ENCODE measurements around the gene COPS3. TPM values are rescaled to one million over a fixed set of nuclear protein-coding genes. Genes with fewer than 3 reads are reported as not detected.

COPS3 gene
- total RNA-seq (105 TPM), polyA plus RNA-seq (56.6 TPM)
- long read RNA-seq, donor 1, partial matches to known transcripts, result 0 of 2 reads
- long read RNA-seq, donor 1, other reads (novel, unspliced or antisense), result 0 of 2 reads
- long read RNA-seq, donor 2, result 0 reads
- long read RNA-seq, donor 3, transcript COPS3-208 (2 exons, 725 nt), result minor isoform, 7 of 76 reads
- long read RNA-seq, donor 3, transcript COPS3-201 (12 exons, 1,641 nt), result major isoform, 52 of 76 reads
- long read RNA-seq, donor 3, partial matches to known transcripts, result 17 of 76 reads
- long read RNA-seq, donor 3, other reads (novel, unspliced or antisense), result 0 of 76 reads
- long read RNA-seq, donor 4, transcript COPS3-201 (12 exons, 1,641 nt), result major isoform, 17 of 18 reads
- long read RNA-seq, donor 4, partial matches to known transcripts, result 0 of 18 reads
- long read RNA-seq, donor 4, other reads (novel, unspliced or antisense), result 0 of 18 reads
- long read RNA-seq, donor 5, transcript COPS3-201 (12 exons, 1,641 nt), result major isoform, 53 of 75 reads
- long read RNA-seq, donor 5, partial matches to known transcripts, result 17 of 75 reads
- long read RNA-seq, donor 5, other reads (novel, unspliced or antisense), result 0 of 75 reads
- long read RNA-seq, donor 6, transcript COPS3-201 (12 exons, 1,641 nt), result major isoform, 27 of 29 reads
- long read RNA-seq, donor 6, partial matches to known transcripts, result 0 of 29 reads
- long read RNA-seq, donor 6, other reads (novel, unspliced or antisense), result 0 of 29 reads
- long read RNA-seq, donor 7, transcript COPS3-201 (12 exons, 1,641 nt), result major isoform, 44 of 46 reads
- long read RNA-seq, donor 7, partial matches to known transcripts, result 0 of 46 reads
- long read RNA-seq, donor 7, other reads (novel, unspliced or antisense), result 0 of 46 reads
- long read RNA-seq, donor 8, transcript COPS3-201 (12 exons, 1,641 nt), result major isoform, 15 of 15 reads
- long read RNA-seq, donor 8, partial matches to known transcripts, result 0 of 15 reads
- long read RNA-seq, donor 8, other reads (novel, unspliced or antisense), result 0 of 15 reads
- long read RNA-seq, donor 9, transcript COPS3-201 (12 exons, 1,641 nt), result major isoform, 23 of 27 reads
- long read RNA-seq, donor 9, partial matches to known transcripts, result 0 of 27 reads
- long read RNA-seq, donor 9, other reads (novel, unspliced or antisense), result 0 of 27 reads
- long read RNA-seq, donor 10, transcript COPS3-201 (12 exons, 1,641 nt), result major isoform, 24 of 27 reads
- long read RNA-seq, donor 10, partial matches to known transcripts, result 0 of 27 reads
- long read RNA-seq, donor 10, other reads (novel, unspliced or antisense), result 0 of 27 reads

DNA sequence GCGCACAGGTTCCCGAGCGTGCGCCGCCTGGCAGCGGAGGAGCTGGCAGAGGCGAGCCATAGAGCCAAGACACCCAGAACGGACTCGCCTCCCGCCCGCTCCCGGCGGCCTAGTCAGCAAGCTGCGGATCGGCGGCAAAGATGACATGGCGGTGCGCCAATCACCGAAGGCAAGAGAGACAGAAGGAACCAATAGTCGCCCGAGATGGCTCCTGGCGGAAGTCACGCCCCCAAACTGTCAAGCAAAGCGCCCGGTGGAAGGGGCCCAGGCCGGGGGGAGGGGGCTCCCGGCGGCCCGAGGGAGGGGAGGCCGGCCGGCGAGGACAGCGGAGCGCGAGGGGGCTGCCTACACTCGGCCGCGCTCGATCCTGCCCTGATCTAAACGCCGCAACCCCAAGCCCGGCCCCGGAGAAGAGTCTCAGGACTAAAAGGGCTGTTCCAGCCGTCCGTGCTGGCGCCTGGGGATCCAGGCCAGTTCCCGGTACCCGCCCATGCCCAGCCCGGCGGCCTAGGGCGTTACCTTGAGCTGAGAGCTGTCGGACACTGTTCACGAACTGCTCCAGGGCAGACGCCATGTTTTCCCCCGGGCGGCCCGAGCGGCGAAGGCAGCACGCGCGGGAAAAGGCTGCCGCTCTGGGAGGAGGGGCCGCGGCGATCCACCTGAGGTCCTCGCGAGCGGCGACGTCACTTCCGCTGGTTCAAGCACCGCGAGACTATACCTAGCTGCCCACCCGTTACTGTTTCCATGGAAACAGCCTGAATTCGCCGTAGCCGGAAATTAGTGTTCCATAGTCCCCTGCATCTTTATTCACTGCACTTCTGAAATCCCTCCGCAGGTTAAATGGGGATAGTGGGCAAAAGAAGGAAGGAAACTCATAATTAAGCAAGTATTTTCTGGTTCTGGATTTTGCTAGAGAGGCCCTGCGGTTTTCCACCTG lies at the start of gene COPS3:
COPS3 (minus strand) TSS at position 634 of the 937 bp plus-strand sequence; CDS start at position 574, 60 bp downstream.
- Histone ChIP-seq H3K27me3 (ENCODE audit: control insufficient read depth in 2 of 2, insufficient read depth in 1 of 2, low read length in 1 of 2) (no peaks in the 10 kb centered on the region), H3K9me3 (ENCODE audit: control insufficient read depth in 2 of 2, insufficient read depth in 1 of 2, low read length in 1 of 2) (no peaks in the 10 kb centered on the region), H3K27ac (ENCODE audit: low read depth in 1 of 2, low read length in 1 of 2) (peak within 1 kb of the TSS; percentile 97 to 98), H3K36me3 (ENCODE audit: control insufficient read depth in 2 of 2, insufficient read depth in 2 of 2, low read length in 1 of 2) (peaks cover 0 to 6% of the 10 kb centered on the region in 2 donors), H3K4me1 (ENCODE audit: control insufficient read depth in 2 of 2, insufficient read depth in 2 of 2, low read length in 2 of 2) (peaks cover 12 to 14% of the 10 kb centered on the region in 2 donors), H3K4me3 (ENCODE audit: low read length in 2 of 2) (peak within 1 kb of the TSS; percentile 99 to 100)
- WGBS, result under 1% methylated on average over 80 of the region's 80 CpGs
- peak; percentile 95 to 99 (median 98) for DNase-seq (ENCODE audit: low read depth in 6 of 9, low spot score in 9 of 9)

GRCh38 chr17:17328251-17328650 lies 47.2 kb upstream of the COPS3 start:
- Histone ChIP-seq H3K4me3 (ENCODE audit: low read length in 2 of 2) (no peak overlapping the region), H3K27ac (ENCODE audit: low read depth in 1 of 2, low read length in 1 of 2) (no peak overlapping the region), H3K9me3 (ENCODE audit: control insufficient read depth in 2 of 2, insufficient read depth in 1 of 2, low read length in 1 of 2) (no peaks in the 10 kb centered on the region), H3K27me3 (ENCODE audit: control insufficient read depth in 2 of 2, insufficient read depth in 1 of 2, low read length in 1 of 2) (no peaks in the 10 kb centered on the region), H3K36me3 (ENCODE audit: control insufficient read depth in 2 of 2, insufficient read depth in 2 of 2, low read length in 1 of 2) (peaks cover 0 to 5% of the 10 kb centered on the region in 2 donors), H3K4me1 (ENCODE audit: control insufficient read depth in 2 of 2, insufficient read depth in 2 of 2, low read length in 2 of 2) (no peaks in the 10 kb centered on the region)
- 90% methylated on average over 8 of the region's 8 CpGs for WGBS
- no peak for DNase-seq (ENCODE audit: low read depth in 6 of 9, low spot score in 9 of 9)

DNA sequence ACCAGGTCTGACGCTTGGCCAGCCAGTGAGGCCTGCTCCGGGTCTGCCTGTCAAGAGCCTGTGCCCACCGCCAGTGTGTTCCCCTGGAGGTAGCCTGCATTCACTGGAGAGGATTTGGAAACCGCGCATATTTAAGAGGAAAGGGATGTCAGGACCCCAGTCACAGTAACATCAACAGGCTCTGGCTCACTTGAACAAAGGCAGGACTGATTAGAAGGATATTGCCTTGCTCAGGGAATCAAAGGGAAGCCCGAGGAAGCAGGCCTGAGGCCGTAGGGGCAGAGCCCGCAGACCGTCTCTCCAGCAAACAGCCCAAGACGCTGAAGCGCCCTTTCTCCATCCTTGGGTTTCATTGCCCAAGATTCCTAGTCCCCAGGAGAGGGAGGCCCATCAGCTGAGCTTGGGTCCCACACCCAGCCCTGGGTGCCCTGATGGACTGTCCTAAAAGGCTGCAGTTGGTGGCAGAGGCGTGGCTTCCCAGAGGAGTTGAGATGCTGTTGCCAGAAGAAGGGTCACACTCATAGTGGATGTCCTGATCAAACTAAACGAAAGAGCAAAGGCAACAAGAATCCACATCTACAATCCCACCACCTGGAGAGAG lies 45.3 kb upstream of the COPS3 start:
- WGBS, result 97% methylated on average over 13 of the region's 13 CpGs

GRCh38 chr17:17325816-17326215 lies 44.8 kb upstream of the COPS3 start:
- WGBS, result 98% methylated on average over 9 of the region's 9 CpGs
- H3K27ac ChIP-seq (ENCODE audit: low read depth in 1 of 2, low read length in 1 of 2), result no peak overlapping the region
- H3K9me3 ChIP-seq (ENCODE audit: control insufficient read depth in 2 of 2, insufficient read depth in 1 of 2, low read length in 1 of 2), result no peaks in the 10 kb centered on the region
- H3K4me1 ChIP-seq (ENCODE audit: control insufficient read depth in 2 of 2, insufficient read depth in 2 of 2, low read length in 2 of 2), result no peaks in the 10 kb centered on the region
- no peaks in the 10 kb centered on the region for H3K27me3 ChIP-seq (ENCODE audit: control insufficient read depth in 2 of 2, insufficient read depth in 1 of 2, low read length in 1 of 2)
- no peak overlapping the region for H3K4me3 ChIP-seq (ENCODE audit: low read length in 2 of 2)
- no peak for DNase-seq (ENCODE audit: low read depth in 6 of 9, low spot score in 9 of 9)
- peaks cover 0 to 12% of the 10 kb centered on the region in 2 donors for H3K36me3 ChIP-seq (ENCODE audit: control insufficient read depth in 2 of 2, insufficient read depth in 2 of 2, low read length in 1 of 2)

More for the DNA sequence above, 45.3 kb upstream of the COPS3 start:
- H3K27me3 ChIP-seq (ENCODE audit: control insufficient read depth in 2 of 2, insufficient read depth in 1 of 2, low read length in 1 of 2), result no peaks in the 10 kb centered on the region
- no peak overlapping the region for H3K4me3 ChIP-seq (ENCODE audit: low read length in 2 of 2)
- no peaks in the 10 kb centered on the region for H3K9me3 ChIP-seq (ENCODE audit: control insufficient read depth in 2 of 2, insufficient read depth in 1 of 2, low read length in 1 of 2)
- H3K4me1 ChIP-seq (ENCODE audit: control insufficient read depth in 2 of 2, insufficient read depth in 2 of 2, low read length in 2 of 2), result no peaks in the 10 kb centered on the region
- DNase-seq (ENCODE audit: low read depth in 6 of 9, low spot score in 9 of 9), result no peak
- peaks cover 0 to 12% of the 10 kb centered on the region in 2 donors for H3K36me3 ChIP-seq (ENCODE audit: control insufficient read depth in 2 of 2, insufficient read depth in 2 of 2, low read length in 1 of 2)
- no peak overlapping the region for H3K27ac ChIP-seq (ENCODE audit: low read depth in 1 of 2, low read length in 1 of 2)

DNA sequence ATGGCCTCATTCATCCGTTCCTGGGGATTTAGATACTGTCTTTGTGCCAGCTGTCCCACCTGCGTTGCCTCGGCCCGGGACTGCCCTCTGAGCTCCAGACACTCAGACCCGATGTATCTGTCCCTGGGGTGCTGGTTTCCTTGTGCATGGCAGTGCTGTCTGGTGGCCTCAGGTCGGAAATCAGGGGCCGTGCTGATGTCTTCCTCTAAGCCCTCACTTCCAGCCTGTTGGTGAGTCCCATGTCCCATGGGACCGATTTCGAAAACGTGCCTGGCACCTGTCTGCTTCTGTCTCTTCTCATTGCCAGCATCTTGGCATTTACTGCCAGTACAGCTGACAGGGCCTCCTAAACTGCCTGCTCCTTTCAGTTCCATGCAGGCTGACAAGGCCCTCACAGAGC lies 44.2 kb upstream of the COPS3 start:
- no peak for DNase-seq (ENCODE audit: low read depth in 6 of 9, low spot score in 9 of 9)
- peaks cover 0 to 12% of the 10 kb centered on the region in 2 donors for H3K36me3 ChIP-seq (ENCODE audit: control insufficient read depth in 2 of 2, insufficient read depth in 2 of 2, low read length in 1 of 2)
- 98% methylated on average over 10 of the region's 10 CpGs for WGBS

GRCh38 chr17:17324616-17325015 lies 43.6 kb upstream of the COPS3 start:
- H3K27me3 ChIP-seq (ENCODE audit: control insufficient read depth in 2 of 2, insufficient read depth in 1 of 2, low read length in 1 of 2), result no peaks in the 10 kb centered on the region
- H3K9me3 ChIP-seq (ENCODE audit: control insufficient read depth in 2 of 2, insufficient read depth in 1 of 2, low read length in 1 of 2), result no peaks in the 10 kb centered on the region
- WGBS, result 98% methylated on average over 8 of the region's 8 CpGs
- H3K36me3 ChIP-seq (ENCODE audit: control insufficient read depth in 2 of 2, insufficient read depth in 2 of 2, low read length in 1 of 2), result peaks cover 0 to 12% of the 10 kb centered on the region in 2 donors
- no peak overlapping the region for H3K27ac ChIP-seq (ENCODE audit: low read depth in 1 of 2, low read length in 1 of 2)
- no peaks in the 10 kb centered on the region for H3K4me1 ChIP-seq (ENCODE audit: control insufficient read depth in 2 of 2, insufficient read depth in 2 of 2, low read length in 2 of 2)
- no peak overlapping the region for H3K4me3 ChIP-seq (ENCODE audit: low read length in 2 of 2)
- DNase-seq (ENCODE audit: low read depth in 6 of 9, low spot score in 9 of 9), result no peak

More for the DNA sequence above, 44.2 kb upstream of the COPS3 start:
- Histone ChIP-seq H3K4me1 (ENCODE audit: control insufficient read depth in 2 of 2, insufficient read depth in 2 of 2, low read length in 2 of 2) (no peaks in the 10 kb centered on the region), H3K4me3 (ENCODE audit: low read length in 2 of 2) (no peak overlapping the region), H3K27me3 (ENCODE audit: control insufficient read depth in 2 of 2, insufficient read depth in 1 of 2, low read length in 1 of 2) (no peaks in the 10 kb centered on the region), H3K27ac (ENCODE audit: low read depth in 1 of 2, low read length in 1 of 2) (no peak overlapping the region), H3K9me3 (ENCODE audit: control insufficient read depth in 2 of 2, insufficient read depth in 1 of 2, low read length in 1 of 2) (no peaks in the 10 kb centered on the region)

DNA sequence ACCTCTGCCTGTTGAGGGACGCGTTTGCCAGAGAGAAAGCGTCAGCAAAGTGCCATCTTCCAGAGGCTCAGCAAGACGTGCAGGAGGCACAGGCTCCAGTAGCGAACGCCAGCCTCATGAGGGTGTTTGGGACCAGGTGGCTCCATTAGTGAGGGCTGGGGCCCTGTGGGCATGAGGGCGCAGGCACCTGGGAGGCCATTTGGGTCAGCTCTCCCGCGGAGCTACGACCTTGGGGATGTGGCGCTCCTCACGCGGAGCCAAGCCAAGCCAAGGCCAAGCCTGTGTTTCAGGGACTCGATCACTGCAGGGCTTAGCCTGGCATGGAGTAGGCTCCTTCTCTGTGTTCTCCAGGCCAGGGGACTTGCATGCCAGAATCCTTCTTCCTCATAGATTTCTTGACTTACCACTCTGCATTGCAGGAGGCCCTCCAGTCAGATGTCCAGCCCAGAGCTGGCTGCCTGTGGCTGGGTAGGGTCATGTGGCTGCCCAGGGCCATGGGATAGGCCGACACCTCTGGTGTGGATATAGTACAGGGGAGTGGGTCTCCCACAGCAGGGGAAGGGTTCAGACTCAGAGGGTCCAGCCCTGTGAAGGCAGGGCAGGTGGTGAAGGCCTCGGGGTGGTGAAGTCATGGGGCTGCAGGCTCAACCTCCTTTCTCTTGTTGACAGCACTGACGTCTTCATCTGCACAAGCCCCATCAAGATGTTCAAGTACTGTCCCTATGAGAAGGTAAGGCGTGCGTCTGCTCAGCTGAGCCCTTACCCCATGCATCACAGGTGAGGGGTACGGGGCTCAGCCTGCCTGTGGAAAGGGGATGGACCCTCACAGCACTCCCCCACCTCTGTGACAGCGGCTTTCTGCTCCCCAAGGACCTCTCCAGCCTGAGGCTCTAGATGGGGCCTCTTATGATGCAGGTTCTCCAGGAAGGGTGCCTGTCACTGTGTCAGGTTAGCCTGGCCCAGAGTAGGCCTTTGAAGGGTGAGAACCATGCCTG lies 41.8 kb upstream of the COPS3 start:
- H3K27ac ChIP-seq (ENCODE audit: low read depth in 1 of 2, low read length in 1 of 2), result no peak overlapping the region
- H3K9me3 ChIP-seq (ENCODE audit: control insufficient read depth in 2 of 2, insufficient read depth in 1 of 2, low read length in 1 of 2), result no peaks in the 10 kb centered on the region
- no peak for DNase-seq (ENCODE audit: low read depth in 6 of 9, low spot score in 9 of 9)
- H3K4me1 ChIP-seq (ENCODE audit: control insufficient read depth in 2 of 2, insufficient read depth in 2 of 2, low read length in 2 of 2), result no peaks in the 10 kb centered on the region
- 98% methylated on average over 21 of the region's 21 CpGs for WGBS
- H3K4me3 ChIP-seq (ENCODE audit: low read length in 2 of 2), result no peak overlapping the region
- H3K27me3 ChIP-seq (ENCODE audit: control insufficient read depth in 2 of 2, insufficient read depth in 1 of 2, low read length in 1 of 2), result no peaks in the 10 kb centered on the region
- H3K36me3 ChIP-seq (ENCODE audit: control insufficient read depth in 2 of 2, insufficient read depth in 2 of 2, low read length in 1 of 2), result peaks cover 0 to 12% of the 10 kb centered on the region in 2 donors
